ENCODE measurements around the gene CUX1.

DNA sequence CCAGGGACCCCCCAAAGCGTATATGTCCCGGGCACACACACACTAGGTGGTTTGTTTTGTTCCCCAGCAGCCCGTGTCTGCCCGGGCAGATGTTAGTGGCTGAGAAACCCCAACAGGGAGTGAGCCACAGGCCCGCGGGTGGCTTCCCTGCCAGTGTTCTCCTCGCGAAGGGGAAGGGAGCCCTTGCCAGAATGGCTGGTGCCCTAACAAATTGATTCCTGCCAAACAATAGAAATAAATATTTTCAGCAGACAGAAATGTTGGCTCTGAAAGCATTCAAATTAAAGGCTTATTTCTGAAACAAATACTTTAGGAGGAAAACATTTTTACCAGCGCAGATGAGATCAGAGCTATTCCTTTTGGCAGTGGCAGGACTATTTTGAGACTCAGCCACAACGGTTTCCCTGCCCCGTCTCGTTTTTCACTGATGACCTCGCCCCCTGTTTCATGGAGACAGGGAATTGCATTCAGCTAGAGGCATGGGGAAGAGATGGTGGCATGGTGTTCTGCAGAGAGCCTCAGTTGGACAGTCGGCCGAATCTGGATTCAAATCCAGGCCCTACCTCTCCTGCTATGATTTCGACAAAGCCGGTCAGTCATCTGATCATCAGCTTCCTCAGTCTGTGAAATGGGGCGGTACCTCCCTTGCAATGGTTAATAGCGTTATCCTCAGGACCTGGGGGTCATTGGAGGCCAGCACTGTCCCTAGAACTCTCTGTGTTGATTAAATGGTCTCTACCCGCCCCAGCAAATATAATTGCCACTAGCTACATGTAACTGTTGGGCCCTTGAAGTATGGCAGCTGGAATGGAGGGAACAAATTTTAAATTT is 84.5 kb downstream of the CUX1 start:
- TF ChIP-seq, protein P1, sequence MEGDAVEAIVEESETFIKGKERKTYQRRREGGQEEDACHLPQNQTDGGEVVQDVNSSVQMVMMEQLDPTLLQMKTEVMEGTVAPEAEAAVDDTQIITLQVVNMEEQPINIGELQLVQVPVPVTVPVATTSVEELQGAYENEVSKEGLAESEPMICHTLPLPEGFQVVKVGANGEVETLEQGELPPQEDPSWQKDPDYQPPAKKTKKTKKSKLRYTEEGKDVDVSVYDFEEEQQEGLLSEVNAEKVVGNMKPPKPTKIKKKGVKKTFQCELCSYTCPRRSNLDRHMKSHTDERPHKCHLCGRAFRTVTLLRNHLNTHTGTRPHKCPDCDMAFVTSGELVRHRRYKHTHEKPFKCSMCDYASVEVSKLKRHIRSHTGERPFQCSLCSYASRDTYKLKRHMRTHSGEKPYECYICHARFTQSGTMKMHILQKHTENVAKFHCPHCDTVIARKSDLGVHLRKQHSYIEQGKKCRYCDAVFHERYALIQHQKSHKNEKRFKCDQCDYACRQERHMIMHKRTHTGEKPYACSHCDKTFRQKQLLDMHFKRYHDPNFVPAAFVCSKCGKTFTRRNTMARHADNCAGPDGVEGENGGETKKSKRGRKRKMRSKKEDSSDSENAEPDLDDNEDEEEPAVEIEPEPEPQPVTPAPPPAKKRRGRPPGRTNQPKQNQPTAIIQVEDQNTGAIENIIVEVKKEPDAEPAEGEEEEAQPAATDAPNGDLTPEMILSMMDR (IDR thresholded peaks at IDR 0.05) = no peak
- no peak for TF ChIP-seq ZBTB21 (CRISPR knock-in tag; IDR thresholded peaks at IDR 0.05; ENCODE audit: borderline replicate concordance)
- TF ChIP-seq, protein P2, sequence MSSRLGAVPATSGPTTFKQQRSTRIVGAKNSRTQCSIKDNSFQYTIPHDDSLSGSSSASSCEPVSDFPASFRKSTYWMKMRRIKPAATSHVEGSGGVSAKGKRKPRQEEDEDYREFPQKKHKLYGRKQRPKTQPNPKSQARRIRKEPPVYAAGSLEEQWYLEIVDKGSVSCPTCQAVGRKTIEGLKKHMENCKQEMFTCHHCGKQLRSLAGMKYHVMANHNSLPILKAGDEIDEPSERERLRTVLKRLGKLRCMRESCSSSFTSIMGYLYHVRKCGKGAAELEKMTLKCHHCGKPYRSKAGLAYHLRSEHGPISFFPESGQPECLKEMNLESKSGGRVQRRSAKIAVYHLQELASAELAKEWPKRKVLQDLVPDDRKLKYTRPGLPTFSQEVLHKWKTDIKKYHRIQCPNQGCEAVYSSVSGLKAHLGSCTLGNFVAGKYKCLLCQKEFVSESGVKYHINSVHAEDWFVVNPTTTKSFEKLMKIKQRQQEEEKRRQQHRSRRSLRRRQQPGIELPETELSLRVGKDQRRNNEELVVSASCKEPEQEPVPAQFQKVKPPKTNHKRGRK (CRISPR knock-in tag; IDR thresholded peaks at IDR 0.05; ENCODE audit: borderline replicate concordance) = no peak
- no peak for TF ChIP-seq ZNF263 (CRISPR knock-in tag; IDR thresholded peaks at IDR 0.05; ENCODE audit: low read depth)
- TF ChIP-seq SMAD4 (CRISPR knock-in tag; IDR thresholded peaks at IDR 0.05) = no peak
- TF ChIP-seq, protein P3, sequence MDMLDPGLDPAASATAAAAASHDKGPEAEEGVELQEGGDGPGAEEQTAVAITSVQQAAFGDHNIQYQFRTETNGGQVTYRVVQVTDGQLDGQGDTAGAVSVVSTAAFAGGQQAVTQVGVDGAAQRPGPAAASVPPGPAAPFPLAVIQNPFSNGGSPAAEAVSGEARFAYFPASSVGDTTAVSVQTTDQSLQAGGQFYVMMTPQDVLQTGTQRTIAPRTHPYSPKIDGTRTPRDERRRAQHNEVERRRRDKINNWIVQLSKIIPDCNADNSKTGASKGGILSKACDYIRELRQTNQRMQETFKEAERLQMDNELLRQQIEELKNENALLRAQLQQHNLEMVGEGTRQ (CRISPR knock-in tag; IDR thresholded peaks at IDR 0.05) = no peak
- TF ChIP-seq TP53 (CRISPR knock-in tag; IDR thresholded peaks at IDR 0.05) = no peak
- TF ChIP-seq, protein P4, sequence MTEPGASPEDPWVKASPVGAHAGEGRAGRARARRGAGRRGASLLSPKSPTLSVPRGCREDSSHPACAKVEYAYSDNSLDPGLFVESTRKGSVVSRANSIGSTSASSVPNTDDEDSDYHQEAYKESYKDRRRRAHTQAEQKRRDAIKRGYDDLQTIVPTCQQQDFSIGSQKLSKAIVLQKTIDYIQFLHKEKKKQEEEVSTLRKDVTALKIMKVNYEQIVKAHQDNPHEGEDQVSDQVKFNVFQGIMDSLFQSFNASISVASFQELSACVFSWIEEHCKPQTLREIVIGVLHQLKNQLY (CRISPR knock-in tag; IDR thresholded peaks at IDR 0.05) = no peak
- TF ChIP-seq, protein P5, sequence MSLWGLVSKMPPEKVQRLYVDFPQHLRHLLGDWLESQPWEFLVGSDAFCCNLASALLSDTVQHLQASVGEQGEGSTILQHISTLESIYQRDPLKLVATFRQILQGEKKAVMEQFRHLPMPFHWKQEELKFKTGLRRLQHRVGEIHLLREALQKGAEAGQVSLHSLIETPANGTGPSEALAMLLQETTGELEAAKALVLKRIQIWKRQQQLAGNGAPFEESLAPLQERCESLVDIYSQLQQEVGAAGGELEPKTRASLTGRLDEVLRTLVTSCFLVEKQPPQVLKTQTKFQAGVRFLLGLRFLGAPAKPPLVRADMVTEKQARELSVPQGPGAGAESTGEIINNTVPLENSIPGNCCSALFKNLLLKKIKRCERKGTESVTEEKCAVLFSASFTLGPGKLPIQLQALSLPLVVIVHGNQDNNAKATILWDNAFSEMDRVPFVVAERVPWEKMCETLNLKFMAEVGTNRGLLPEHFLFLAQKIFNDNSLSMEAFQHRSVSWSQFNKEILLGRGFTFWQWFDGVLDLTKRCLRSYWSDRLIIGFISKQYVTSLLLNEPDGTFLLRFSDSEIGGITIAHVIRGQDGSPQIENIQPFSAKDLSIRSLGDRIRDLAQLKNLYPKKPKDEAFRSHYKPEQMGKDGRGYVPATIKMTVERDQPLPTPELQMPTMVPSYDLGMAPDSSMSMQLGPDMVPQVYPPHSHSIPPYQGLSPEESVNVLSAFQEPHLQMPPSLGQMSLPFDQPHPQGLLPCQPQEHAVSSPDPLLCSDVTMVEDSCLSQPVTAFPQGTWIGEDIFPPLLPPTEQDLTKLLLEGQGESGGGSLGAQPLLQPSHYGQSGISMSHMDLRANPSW (CRISPR knock-in tag; conservative IDR thresholded peaks at IDR 0.05; ENCODE audit: low read depth) = no peak
- TF ChIP-seq, protein P6, sequence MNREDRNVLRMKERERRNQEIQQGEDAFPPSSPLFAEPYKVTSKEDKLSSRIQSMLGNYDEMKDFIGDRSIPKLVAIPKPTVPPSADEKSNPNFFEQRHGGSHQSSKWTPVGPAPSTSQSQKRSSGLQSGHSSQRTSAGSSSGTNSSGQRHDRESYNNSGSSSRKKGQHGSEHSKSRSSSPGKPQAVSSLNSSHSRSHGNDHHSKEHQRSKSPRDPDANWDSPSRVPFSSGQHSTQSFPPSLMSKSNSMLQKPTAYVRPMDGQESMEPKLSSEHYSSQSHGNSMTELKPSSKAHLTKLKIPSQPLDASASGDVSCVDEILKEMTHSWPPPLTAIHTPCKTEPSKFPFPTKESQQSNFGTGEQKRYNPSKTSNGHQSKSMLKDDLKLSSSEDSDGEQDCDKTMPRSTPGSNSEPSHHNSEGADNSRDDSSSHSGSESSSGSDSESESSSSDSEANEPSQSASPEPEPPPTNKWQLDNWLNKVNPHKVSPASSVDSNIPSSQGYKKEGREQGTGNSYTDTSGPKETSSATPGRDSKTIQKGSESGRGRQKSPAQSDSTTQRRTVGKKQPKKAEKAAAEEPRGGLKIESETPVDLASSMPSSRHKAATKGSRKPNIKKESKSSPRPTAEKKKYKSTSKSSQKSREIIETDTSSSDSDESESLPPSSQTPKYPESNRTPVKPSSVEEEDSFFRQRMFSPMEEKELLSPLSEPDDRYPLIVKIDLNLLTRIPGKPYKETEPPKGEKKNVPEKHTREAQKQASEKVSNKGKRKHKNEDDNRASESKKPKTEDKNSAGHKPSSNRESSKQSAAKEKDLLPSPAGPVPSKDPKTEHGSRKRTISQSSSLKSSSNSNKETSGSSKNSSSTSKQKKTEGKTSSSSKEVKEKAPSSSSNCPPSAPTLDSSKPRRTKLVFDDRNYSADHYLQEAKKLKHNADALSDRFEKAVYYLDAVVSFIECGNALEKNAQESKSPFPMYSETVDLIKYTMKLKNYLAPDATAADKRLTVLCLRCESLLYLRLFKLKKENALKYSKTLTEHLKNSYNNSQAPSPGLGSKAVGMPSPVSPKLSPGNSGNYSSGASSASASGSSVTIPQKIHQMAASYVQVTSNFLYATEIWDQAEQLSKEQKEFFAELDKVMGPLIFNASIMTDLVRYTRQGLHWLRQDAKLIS (CRISPR knock-in tag; IDR thresholded peaks at IDR 0.05; ENCODE audit: borderline replicate concordance) = no peak
